HepG2 (cell line): ENCODE measurements around the gene EXO1. TPM values are rescaled to one million over a fixed set of nuclear protein-coding genes. Genes with fewer than 3 reads are reported as not detected.

Experiments
- ATAC-seq: fragments of 200-7000 bp; cut with Tn5 transposase; 3 replicates; pipeline ENCODE4 v1.9.1; 2020; ENCODE audit warnings: mild to moderate bottlenecking, moderate library complexity
- BruUV-seq: library from RNA; stranded (reverse); fragments of 400-500 nt; replicated peaks from 2 replicates; lab custom pipeline; 2021; lab: Mats Ljungman, UMichigan
- CTCF ChIA-PET: fragments of 300-600 bp; formaldehyde crosslinking; extraction: SDS; loops from one replicate; lab custom pipeline; 2021; ENCODE audit warnings: low total read pairs, inconsistent platforms, low intra/inter-chr PET ratio; lab: Yijun Ruan, JAX
- POLR2A ChIA-PET: fragments of 350-600 bp; sonication (Branson Sonifier 250); formaldehyde crosslinking; loops from one replicate; lab custom pipeline; 2020; ENCODE audit warnings: antibody characterized with exemption, inconsistent platforms; lab: Yijun Ruan, JAX
- DNase-seq: peaks from one replicate; pipeline ENCODE4 v3.0.0-alpha.2; 2015; ENCODE audit warnings: low spot score
- FAIRE-seq: peaks from 3 replicates; lab custom pipeline; 2011; peaks lifted over from hg19 to GRCh38; lab: Jason Lieb, UNC
- H2AFZ ChIP-seq: one replicate; pipeline ENCODE4 v1.6.1; 2011; ENCODE audit warnings: low read length, inconsistent platforms
- H3K27ac ChIP-seq: fragments of 300-600 bp; 3 replicates; pipeline ENCODE4 v1.8.0; 2011; ENCODE audit warnings: mixed run types, mild to moderate bottlenecking, mixed read lengths, low read length, inconsistent platforms; ENCODE audit not compliant: insufficient read depth; ENCODE audit errors: extremely low read length
- H3K27me3 ChIP-seq, 2 experiments: fragments of 200-600 bp in 1 of 2; 2 replicates in 1 of 2; 3 replicates in 1 of 2; pipeline versions ENCODE4 v1.6.0 to v1.8.0; 2011; ENCODE audit warnings: low read length in 2 of 2, mild to moderate bottlenecking in 2 of 2, moderate library complexity in 2 of 2, inconsistent platforms in 1 of 2; ENCODE audit not compliant: insufficient read depth in 2 of 2, control insufficient read depth in 1 of 2
- H3K36me3 ChIP-seq, 2 experiments: fragments of 200-600 bp in 1 of 2; replicated peaks in 1 of 2; 2 replicates in 1 of 2; 3 replicates in 1 of 2; pipeline versions ENCODE4 v1.5.1 to v1.8.0; 2011; ENCODE audit warnings: low read length in 2 of 2, inconsistent platforms in 1 of 2; ENCODE audit not compliant: insufficient read depth in 2 of 2, control insufficient read depth in 1 of 2
- H3K4me1 ChIP-seq: 2 replicates; pipeline ENCODE4 v1.5.1; 2012; ENCODE audit warnings: low read length, inconsistent platforms; ENCODE audit not compliant: insufficient read depth
- H3K4me2 ChIP-seq: 2 replicates; pipeline ENCODE4 v1.6.0; 2011; ENCODE audit warnings: low read depth, low read length, inconsistent platforms
- H3K4me3 ChIP-seq, 3 experiments: fragments of 200-600 bp in 1 of 3; sonication (generic), shearing (Covaris generic) in 1 of 3; replicated peaks in 1 of 3; 2 replicates each; pipeline ENCODE4 v1.5.1; 2011 to 2016; ENCODE audit warnings: low read length in 3 of 3, inconsistent platforms in 2 of 3, low read depth in 2 of 3, mild to moderate bottlenecking in 2 of 3, control low read depth in 1 of 3, mixed read lengths in 1 of 3; ENCODE audit not compliant: insufficient read depth in 1 of 3
- H3K79me2 ChIP-seq: one replicate; pipeline ENCODE4 v1.6.1; 2011; ENCODE audit warnings: low read length, inconsistent platforms; ENCODE audit not compliant: insufficient read depth
- H3K9ac ChIP-seq: 2 replicates; pipeline ENCODE4 v1.6.0; 2011; ENCODE audit warnings: mild to moderate bottlenecking, low read depth, low read length, inconsistent platforms; ENCODE audit not compliant: insufficient read depth
- H3K9me3 ChIP-seq: 2 replicates; pipeline ENCODE4 v1.5.1; 2012; ENCODE audit warnings: mild to moderate bottlenecking, low read length
- H4K20me1 ChIP-seq: 2 replicates; pipeline ENCODE4 v1.6.0; 2011; ENCODE audit warnings: inconsistent platforms, mild to moderate bottlenecking, low read length, moderate library complexity; ENCODE audit not compliant: insufficient read depth
- CBX2 ChIP-seq, 2 experiments: fragments of 200-600 bp in 1 of 2; sonication (generic); formaldehyde crosslinking in 1 of 2; IDR thresholded peaks; 2 replicates each; pipeline versions ENCODE4 v1.7.0 to v1.8.1; 2018 to 2022; ENCODE audit warnings: low read depth in 2 of 2, low read length in 1 of 2, mild to moderate bottlenecking in 1 of 2, missing genetic modification reagents in 1 of 2
- CEBPZ ChIP-seq: IDR thresholded peaks from 2 replicates; pipeline ENCODE4 v1.6.1; 2012; ENCODE audit warnings: low read length, improper control_type of control experiment
- CTCF ChIP-seq: sonication (generic); formaldehyde crosslinking; IDR thresholded peaks from 2 replicates; pipeline ENCODE4 v1.5.0; 2020; ENCODE audit warnings: mild to moderate bottlenecking, missing genetic modification reagents, moderate library complexity
- DMAP1 ChIP-seq: IDR thresholded peaks from 2 replicates; pipeline ENCODE4 v1.6.1; 2016
- DNMT1 ChIP-seq: sonication (generic); formaldehyde crosslinking; IDR thresholded peaks from 2 replicates; pipeline ENCODE4 v1.5.1; 2020; ENCODE audit warnings: mild to moderate bottlenecking, missing genetic modification reagents
- DPF2 ChIP-seq: sonication (generic); formaldehyde crosslinking; IDR thresholded peaks from 2 replicates; pipeline ENCODE4 v1.4.0; 2020; ENCODE audit warnings: mild to moderate bottlenecking, low read depth, missing genetic modification reagents, borderline replicate concordance
- HNRNPLL ChIP-seq: fragments of 200-400 bp; formaldehyde crosslinking; IDR thresholded peaks from 2 replicates; pipeline ENCODE4 v1.6.1; 2017; ENCODE audit warnings: mild to moderate bottlenecking, low read depth, low read length; ENCODE audit not compliant: poor library complexity, severe bottlenecking
- MED1 ChIP-seq: sonication (generic); formaldehyde crosslinking; IDR thresholded peaks from 2 replicates; pipeline ENCODE4 v1.4.0; 2020; ENCODE audit warnings: missing genetic modification reagents
- MTF2 ChIP-seq: sonication (generic); formaldehyde crosslinking; IDR thresholded peaks from 2 replicates; pipeline ENCODE4 v1.5.0; 2020; ENCODE audit warnings: missing genetic modification reagents, borderline replicate concordance
- NFATC3 ChIP-seq: sonication (generic); formaldehyde crosslinking; IDR thresholded peaks from 2 replicates; pipeline ENCODE4 v1.5.1; 2020; ENCODE audit warnings: mild to moderate bottlenecking, missing genetic modification reagents
- SP5 ChIP-seq: IDR thresholded peaks from 2 replicates; pipeline ENCODE4 v1.6.1; 2016; ENCODE audit warnings: low read depth, borderline replicate concordance
- TP53 ChIP-seq: sonication (generic); formaldehyde crosslinking; conservative IDR thresholded peaks from 2 replicates; pipeline ENCODE4 v1.4.0; 2020; ENCODE audit warnings: missing genetic modification reagents
- ZNF264 ChIP-seq: sonication (generic); formaldehyde crosslinking; IDR thresholded peaks from 2 replicates; pipeline ENCODE4 v1.4.0; 2020; ENCODE audit warnings: missing genetic modification reagents
- ZNF597 ChIP-seq: sonication (generic); formaldehyde crosslinking; IDR thresholded peaks from 2 replicates; pipeline ENCODE4 v1.5.0; 2020; ENCODE audit warnings: missing genetic modification reagents
- ZNF782 ChIP-seq: sonication (generic); formaldehyde crosslinking; IDR thresholded peaks from 2 replicates; pipeline ENCODE4 v1.4.0; 2020; ENCODE audit warnings: missing genetic modification reagents, mild to moderate bottlenecking, borderline replicate concordance
- ZSCAN22 ChIP-seq: sonication (generic); formaldehyde crosslinking; IDR thresholded peaks from 2 replicates; pipeline ENCODE4 v1.4.0; 2020; ENCODE audit warnings: mild to moderate bottlenecking, missing genetic modification reagents
- ZXDC ChIP-seq: sonication (generic); formaldehyde crosslinking; IDR thresholded peaks from 2 replicates; pipeline ENCODE4 v1.5.0; 2020; ENCODE audit warnings: mild to moderate bottlenecking, missing genetic modification reagents
- WGBS: methylation state at CpG from one replicate; pipeline ENCODE4 v1.1.6; 2017; ENCODE audit warnings: low lambda C conversion rate; 5-methylcytosine and 5-hydroxymethylcytosine counted together
- in situ Hi-C: cut with HindIII; loops from 2 replicates; pipeline ENCODE4 v1.10.0; 2017; ENCODE audit warnings: low pct_unique_long_range_greater_than_20kb; ENCODE audit not compliant: extremely low pct_ligation_motif_present
- intact Hi-C: fragments of 100-400 bp; cut with micrococcal nuclease; formaldehyde crosslinking; loops from one replicate; pipeline ENCODE4 v1.10.0; 2022; ENCODE audit not compliant: unreplicated experiment
- polyA plus RNA-seq, 8 experiments: library from polyadenylated mRNA; depleted of rRNA in 3 of 8; stranded (reverse) in 7 of 8; unstranded in 1 of 8; fragments of >200 nt; fragmentation: Illumina TruSeq in 4 of 8; extraction: Trizol in 4 of 8; gene quantifications; 2 replicates each; pipeline versions ENCODE4 v1.2.1 to v1.2.3, GENCODE V29; 2011 to 2016; ENCODE audit warnings: low read depth in 4 of 8, missing spikeins in 1 of 8, mixed read lengths in 1 of 8; ENCODE audit not compliant: insufficient read depth in 1 of 8
- total RNA-seq, 5 experiments: library from RNA; depleted of rRNA; stranded (reverse); fragments of >200 nt; fragmentation: Illumina TruSeq; extraction: Trizol; gene quantifications; 2 replicates each; pipeline ENCODE4 v1.2.3, GENCODE V29; 2016; ENCODE audit warnings: low read depth in 1 of 5

EXO1 gene
- total and polyA plus RNA-seq, 2 of the 13 experiments (the other 11 are each of a cell fraction or from before 2014, with no cell fraction given): 3.2 to 26.1 TPM

- Histone ChIP-seq H3K27ac (no peak overlapping the region), H4K20me1 (no peaks in the 10 kb centered on the region), H3K79me2 (no peaks in the 10 kb centered on the region), H2AFZ (no peak overlapping the region), H3K4me1 (peaks cover 5% of the 10 kb centered on the region; the same call in 1 of the 2 replicates), H3K36me3 (no peaks in the 10 kb centered on the region), H3K9me3 (no peaks in the 10 kb centered on the region), H3K4me3 (no peak overlapping the region), H3K4me2 (no peak overlapping the region), H3K9ac (no peak overlapping the region), H3K27me3 (no peaks in the 10 kb centered on the region)
- ChIA-PET POLR2A (no interaction called here), CTCF (no interaction called here)
- in situ Hi-C loops (no loop called here), intact Hi-C loops (no loop called here)
- ATAC-seq: no peak
- BruUV-seq: no TSS peak
- DNase-seq: no peak
- 75% methylated on average over 8 of the region's 12 CpGs for WGBS
- no peak for FAIRE-seq
- TF ChIP-seq ZNF597 (no peak), TP53 (CRISPR knock-in tag) (no peak), DMAP1 (CRISPR knock-in tag) (no peak), ZXDC (CRISPR knock-in tag) (no peak), CEBPZ (no peak), HNRNPLL (no peak), NFATC3 (CRISPR knock-in tag) (no peak), SP5 (CRISPR knock-in tag) (no peak), CBX2 (IDR thresholded peaks at IDR 0.05; ENCODE audit: low read depth, low read length) (no peak), CBX2 (CRISPR knock-in tag; IDR thresholded peaks at IDR 0.05; ENCODE audit: low read depth) (no peak), ZSCAN22 (CRISPR knock-in tag) (no peak), DPF2 (no peak), ZNF264 (CRISPR knock-in tag) (no peak), MED1 (CRISPR knock-in tag) (no peak), CTCF (no peak), ZNF782 (CRISPR knock-in tag) (no peak), DNMT1 (no peak), MTF2 (CRISPR knock-in tag) (no peak)
These were observed 69.5 kb downstream of the EXO1 start for GRCh38 chr1:241917487-241917886.
